DOHH2 (cell line): ENCODE results near the gene SERINC1.

Source experiments
- CTCF ChIP-seq: fragments of 200-600 bp; sonication (generic); IDR thresholded peaks from one replicate; pipeline ENCODE4 v1.5.1; 2014; ENCODE audit warnings: antibody characterized with exemption, mild to moderate bottlenecking, low read depth, low read length; ENCODE audit not compliant: poor library complexity, severe bottlenecking
- EZH2phosphoT487 ChIP-seq: fragments of 200-600 bp; sonication (generic); IDR thresholded peaks from 2 replicates; pipeline ENCODE4 v1.6.1; 2017; ENCODE audit warnings: borderline replicate concordance, mild to moderate bottlenecking, antibody characterized with exemption, low read length, moderate library complexity, mixed read lengths

- no peak for TF ChIP-seq CTCF
- TF ChIP-seq EZH2phosphoT487, result no peak
Observed at GRCh38 chr6:122501475-122501874, 29.9 kb upstream of the SERINC1 start.
